Gastrocnemius medialis (tissue), 4 donors: ENCODE results near the gene CNPPD1. TPM values are rescaled to one million over a fixed set of nuclear protein-coding genes. Genes with fewer than 3 reads are reported as not detected.

Experiments
- ATAC-seq, 2 donors: fragments of 150-250 bp; one replicate each; pipeline ENCODE4 v1.9.1; 2016
- DNase-seq, 2 donors: peaks; one replicate each; pipeline ENCODE4 v3.0.0-alpha.2; 2019
- H3K27ac ChIP-seq, 4 donors: fragments of 200-600 bp; sonication (generic); 1 replicate in 1 of 4; 2 replicates in 3 of 4; pipeline ENCODE4 v1.5.1; 2016 to 2018; ENCODE audit warnings: mild to moderate bottlenecking in 2 of 4, moderate library complexity in 1 of 4
- H3K27me3 ChIP-seq, 3 donors: fragments of 200-600 bp; sonication (generic) in 2 of 3; 1 replicate in 1 of 3; 2 replicates in 2 of 3; pipeline versions ENCODE4 v1.5.1 to v1.6.0; 2016 to 2019; ENCODE audit warnings: mild to moderate bottlenecking in 1 of 3, moderate library complexity in 1 of 3
- H3K36me3 ChIP-seq, 2 donors: fragments of 200-600 bp; sonication (generic) in 1 of 2; one replicate each; pipeline ENCODE4 v1.5.1; 2017 to 2018
- H3K4me1 ChIP-seq, 2 donors: fragments of 200-600 bp; sonication (generic) in 1 of 2; one replicate each; pipeline ENCODE4 v1.5.1; 2016 to 2017; ENCODE audit warnings: mild to moderate bottlenecking in 2 of 2
- H3K4me3 ChIP-seq, 4 donors: fragments of 200-600 bp; sonication (generic) in 3 of 4; 1 replicate in 1 of 4; 2 replicates in 3 of 4; pipeline ENCODE4 v1.5.1; 2016 to 2019; ENCODE audit warnings: mild to moderate bottlenecking in 2 of 4
- H3K9me3 ChIP-seq, 3 donors: fragments of 200-600 bp; sonication (generic) in 2 of 3; 1 replicate in 1 of 3; 2 replicates in 2 of 3; pipeline ENCODE4 v1.5.1; 2016 to 2019
- CTCF ChIP-seq, 5 experiments: fragments of 450-650 bp in 3 of 5; fragments of 200-600 bp in 2 of 5; sonication (generic) in 2 of 5; IDR thresholded peaks in 4 of 5; conservative IDR thresholded peaks in 1 of 5; 1 replicate in 4 of 5; 2 replicates in 1 of 5; pipeline ENCODE4 v1.5.1; 2016 to 2019; ENCODE audit warnings: antibody characterized with exemption in 5 of 5, mild to moderate bottlenecking in 3 of 5, moderate library complexity in 3 of 5
- POLR2A ChIP-seq, 2 donors: fragments of 450-650 bp; IDR thresholded peaks; one replicate each; pipeline ENCODE4 v1.6.1; 2017; ENCODE audit warnings: antibody characterized with exemption in 2 of 2, mild to moderate bottlenecking in 2 of 2, moderate library complexity in 2 of 2
- in situ Hi-C, 4 donors: fragments of 200-750 bp; cut with MboI; loops; one replicate each; pipeline versions ENCODE4 v1.15.0 to v1.8.0; 2017; ENCODE audit warnings: low sequenced_read_pairs in 4 of 4
- intact Hi-C: fragments of 100-400 bp; cut with DNase I; formaldehyde crosslinking; loops from one replicate; pipeline ENCODE4 v1.15.1; 2023; ENCODE audit warnings: low total_unique reads
- total RNA-seq, 4 donors: library from RNA; depleted of rRNA; stranded (reverse); fragments of >200 nt; gene quantifications; one replicate each; pipeline versions ENCODE4 v1.1.0 to v1.2.3, GENCODE V29; 2016

CNPPD1 gene
- total RNA-seq, 4 donors from 2014 or later = 53.5 to 114 (median 55.9) TPM

GRCh38 chr2:219123356-219124135 is 53.2 kb downstream of the CNPPD1 start:
- Histone ChIP-seq H3K4me1 (peaks cover 0 to 2% of the 10 kb centered on the region in 2 donors), H3K9me3 (no peaks in the 10 kb centered on the region), H3K4me3 (no peak overlapping the region), H3K27ac (no peak overlapping the region), H3K27me3 (no peaks in the 10 kb centered on the region), H3K36me3 (no peaks in the 10 kb centered on the region)
- DNase-seq = no peak
- TF ChIP-seq CTCF (IDR thresholded peaks at IDR 0.05 in 4 of 5, conservative IDR thresholded peaks at IDR 0.05 in 1 of 5) = no peak
- TF ChIP-seq POLR2A (IDR thresholded peaks at IDR 0.05) = no peak
- intact Hi-C loops = no loop called here
- no peak for ATAC-seq
- in situ Hi-C loops = loop anchor here in 1 of 4 donors (10.0 kb wide), 1 partner anchor 59 kb away; the partner anchor contains the start of gene IHH

- H3K9me3 ChIP-seq = no peaks in the 10 kb centered on the region
- peaks cover 0 to 2% of the 10 kb centered on the region in 2 donors for H3K4me1 ChIP-seq
- no peak for TF ChIP-seq POLR2A (IDR thresholded peaks at IDR 0.05)
- DNase-seq (no peak), ATAC-seq (no peak)
- H3K27ac ChIP-seq = no peak overlapping the region
- intact Hi-C loops (no loop called here), in situ Hi-C loops (loop anchor here in 1 of 4 donors (10.0 kb wide), 1 partner anchor 58 kb away; the partner anchor contains the start of gene IHH)
- no peaks in the 10 kb centered on the region for H3K36me3 ChIP-seq
- H3K27me3 ChIP-seq = no peaks in the 10 kb centered on the region
- H3K4me3 ChIP-seq = no peak overlapping the region
Measured at GRCh38 chr2:219122202-219122980, 54.3 kb downstream of the CNPPD1 start.

Other genes with a start within 250 kb of the CNPPD1 start
- gene CDK5R2, start 217.3 kb downstream of the CNPPD1 start, total RNA-seq = not detected
- gene FEV, start 191.7 kb downstream of the CNPPD1 start, total RNA-seq = not detected
- not detected for gene CRYBA2, start 183.5 kb downstream of the CNPPD1 start, total RNA-seq
- gene CFAP65, start 135.4 kb downstream of the CNPPD1 start, total RNA-seq = under 1 TPM in 1 of 4 donors, not detected in 3; 0.09 TPM
- gene IHH, start 116.0 kb downstream of the CNPPD1 start, total RNA-seq = under 1 TPM in 1 of 4 donors, not detected in 3; 0.27 TPM
- 10 to 100 TPM; 24.5 to 39.0 (median 26.4) TPM for gene NHEJ1, start 16.1 kb downstream of the CNPPD1 start, total RNA-seq
- 1 to 10 TPM in 1 of 4 donors, under 1 TPM in 1, not detected in 2; 0.11 to 1.5 TPM for gene SLC23A3, start 6.9 kb downstream of the CNPPD1 start, total RNA-seq
- gene RETREG2, start 1.4 kb upstream of the CNPPD1 start, total RNA-seq = 10 to 100 TPM; 39.8 to 57.2 (median 44.9) TPM
- 10 to 100 TPM; 33.2 to 60.8 (median 41.2) TPM for gene ZFAND2B, start 29.9 kb upstream of the CNPPD1 start, total RNA-seq
- gene ABCB6, start 42.0 kb upstream of the CNPPD1 start, total RNA-seq = 10 to 100 TPM; 15.0 to 45.8 (median 31.8) TPM
- 100 to 1,000 TPM; 111 to 208 (median 176) TPM for gene ATG9A, start 52.7 kb upstream of the CNPPD1 start, total RNA-seq
- 10 to 100 TPM; 13.0 to 23.0 (median 19.1) TPM for gene ANKZF1, start 52.9 kb upstream of the CNPPD1 start, total RNA-seq
- 1 to 10 TPM; 1.0 to 3.6 (median 1.3) TPM for gene GLB1L, start 68.5 kb upstream of the CNPPD1 start, total RNA-seq
- gene STK16, start 68.6 kb upstream of the CNPPD1 start, total RNA-seq = 10 to 100 TPM in 3 of 4 donors, 1 to 10 TPM in 1; 4.4 to 19.3 (median 14.2) TPM
- not detected for gene TUBA4B, start 76.3 kb upstream of the CNPPD1 start, total RNA-seq
- gene TUBA4A, start 77.0 kb upstream of the CNPPD1 start, total RNA-seq = 100 to 1,000 TPM; 351 to 797 (median 386) TPM
- gene DNAJB2, start 102.4 kb upstream of the CNPPD1 start, total RNA-seq = 10 to 100 TPM; 58.6 to 76.5 (median 71.8) TPM
- not detected for gene PTPRN, start 132.5 kb upstream of the CNPPD1 start, total RNA-seq
- not detected for gene RESP18, start 155.8 kb upstream of the CNPPD1 start, total RNA-seq
- 100 to 1,000 TPM in 1 of 4 donors, 10 to 100 TPM in 3; 56.0 to 147 (median 65.3) TPM for gene DNPEP, start 211.0 kb upstream of the CNPPD1 start, total RNA-seq
- gene DES, start 241.5 kb upstream of the CNPPD1 start, total RNA-seq = over 10,000 TPM; 19,008 to 28,635 (median 23,575) TPM